HepG2 (cell line): ENCODE results near the gene BRSK2.

Experiments used
- CBFB ChIP-seq: sonication (generic); formaldehyde crosslinking; IDR thresholded peaks from 2 replicates; pipeline ENCODE4 v1.4.0; 2020; ENCODE audit warnings: missing genetic modification reagents
- EP300 ChIP-seq, 3 experiments: sonication (generic) in 1 of 3; formaldehyde crosslinking in 1 of 3; IDR thresholded peaks; 2 replicates each; pipeline versions ENCODE4 v1.5.1 to v1.6.1; 2011 to 2020; ENCODE audit warnings: low read depth in 2 of 3, low read length in 2 of 3, borderline replicate concordance in 1 of 3, improper control_type of control experiment in 1 of 3, mild to moderate bottlenecking in 1 of 3, missing genetic modification reagents in 1 of 3, moderate library complexity in 1 of 3
- SP4 ChIP-seq: sonication (generic); formaldehyde crosslinking; IDR thresholded peaks from 2 replicates; pipeline ENCODE4 v1.8.1; 2023; ENCODE audit warnings: mild to moderate bottlenecking, missing genetic modification reagents
- ZBTB42 ChIP-seq: sonication (generic); formaldehyde crosslinking; IDR thresholded peaks from 2 replicates; pipeline ENCODE4 v1.5.0; 2020; ENCODE audit warnings: mild to moderate bottlenecking, missing genetic modification reagents
- TF ChIP-seq, protein P1 (sequence below): sonication (generic); formaldehyde crosslinking; IDR thresholded peaks from 2 replicates; pipeline ENCODE4 v1.5.0; 2020; ENCODE audit warnings: mild to moderate bottlenecking, missing genetic modification reagents, moderate library complexity

DNA sequence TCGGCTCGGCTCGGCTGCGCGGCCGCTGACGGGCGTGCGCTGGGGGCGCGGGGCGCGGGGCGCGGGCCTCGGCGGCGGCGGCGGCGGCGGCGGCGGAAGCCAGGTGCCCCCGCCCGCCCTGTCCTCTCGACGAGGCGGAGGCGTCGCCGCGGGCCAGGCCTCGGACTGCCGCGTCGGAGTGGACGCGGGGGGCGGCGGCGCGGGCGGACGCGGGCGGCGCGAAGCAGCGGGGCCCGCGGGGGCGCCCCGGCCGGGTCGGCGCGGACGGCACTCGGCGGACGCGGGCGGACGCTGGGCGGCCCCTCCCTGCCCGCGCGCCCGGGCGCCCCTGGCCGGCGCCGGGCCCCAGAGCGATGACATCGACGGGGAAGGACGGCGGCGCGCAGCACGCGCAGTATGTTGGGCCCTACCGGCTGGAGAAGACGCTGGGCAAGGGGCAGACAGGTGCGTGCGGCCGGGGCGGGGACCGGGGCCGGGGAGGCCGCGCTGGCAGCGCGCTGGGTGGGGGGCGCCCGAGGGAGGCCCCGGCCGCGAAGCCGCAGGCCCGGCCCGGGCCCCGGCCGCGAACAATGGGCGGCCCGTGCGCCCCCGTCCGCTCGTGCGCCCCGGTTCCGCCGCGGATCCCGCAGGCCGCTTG is at the start of gene BRSK2:
- TF ChIP-seq EP300 (IDR thresholded peaks at IDR 0.05; ENCODE audit: low read depth in 2 of 2, low read length in 2 of 2) (no peak), EP300 (CRISPR knock-in tag; IDR thresholded peaks at IDR 0.05; ENCODE audit: borderline replicate concordance) (no peak), SP4 (CRISPR knock-in tag) (no peak), CBFB (CRISPR knock-in tag) (no peak), ZBTB42 (CRISPR knock-in tag) (no peak)
- TF ChIP-seq, protein P1, sequence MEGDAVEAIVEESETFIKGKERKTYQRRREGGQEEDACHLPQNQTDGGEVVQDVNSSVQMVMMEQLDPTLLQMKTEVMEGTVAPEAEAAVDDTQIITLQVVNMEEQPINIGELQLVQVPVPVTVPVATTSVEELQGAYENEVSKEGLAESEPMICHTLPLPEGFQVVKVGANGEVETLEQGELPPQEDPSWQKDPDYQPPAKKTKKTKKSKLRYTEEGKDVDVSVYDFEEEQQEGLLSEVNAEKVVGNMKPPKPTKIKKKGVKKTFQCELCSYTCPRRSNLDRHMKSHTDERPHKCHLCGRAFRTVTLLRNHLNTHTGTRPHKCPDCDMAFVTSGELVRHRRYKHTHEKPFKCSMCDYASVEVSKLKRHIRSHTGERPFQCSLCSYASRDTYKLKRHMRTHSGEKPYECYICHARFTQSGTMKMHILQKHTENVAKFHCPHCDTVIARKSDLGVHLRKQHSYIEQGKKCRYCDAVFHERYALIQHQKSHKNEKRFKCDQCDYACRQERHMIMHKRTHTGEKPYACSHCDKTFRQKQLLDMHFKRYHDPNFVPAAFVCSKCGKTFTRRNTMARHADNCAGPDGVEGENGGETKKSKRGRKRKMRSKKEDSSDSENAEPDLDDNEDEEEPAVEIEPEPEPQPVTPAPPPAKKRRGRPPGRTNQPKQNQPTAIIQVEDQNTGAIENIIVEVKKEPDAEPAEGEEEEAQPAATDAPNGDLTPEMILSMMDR (CRISPR knock-in tag) = no peak
